ENCODE data around the gene VSIR.

Gene VSIR

DNA sequence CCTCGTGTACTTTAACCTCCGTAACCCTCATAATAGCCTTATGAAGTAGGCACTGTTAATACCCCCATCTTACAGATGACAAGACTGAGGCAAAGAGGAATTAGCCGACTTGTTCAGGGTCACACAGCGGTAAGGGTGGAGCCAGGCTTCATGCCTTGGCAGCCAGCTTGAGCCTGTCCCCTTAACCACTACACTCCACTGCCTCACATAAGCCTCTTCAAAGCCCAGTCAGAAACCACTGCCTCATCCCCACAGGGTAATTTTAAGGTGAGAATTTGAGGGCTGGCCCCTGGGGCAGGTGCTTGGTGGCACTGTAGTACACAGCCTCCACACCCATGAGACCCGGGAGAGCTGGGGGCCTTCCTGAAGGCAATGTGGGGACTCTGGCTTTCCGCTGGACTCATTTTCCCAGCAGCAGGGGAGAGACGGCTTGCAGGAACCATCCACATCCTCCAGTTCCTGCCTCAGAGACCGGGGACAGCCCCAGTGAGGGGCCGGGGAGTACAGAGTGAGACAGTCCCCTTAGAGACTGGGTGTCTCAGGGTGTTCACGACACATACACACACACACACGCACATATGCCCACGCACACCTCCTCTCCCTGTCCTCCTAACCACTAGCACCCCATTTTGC lies 46.1 kb downstream of the VSIR start:
- H3K27ac Mint-ChIP-seq: peak overlapping the region; percentile 89
- peaks cover 46% of the 10 kb centered on the region for H3K4me1 Mint-ChIP-seq
- no peaks in the 10 kb centered on the region for H3K36me3 Mint-ChIP-seq
- H3K27me3 Mint-ChIP-seq: no peaks in the 10 kb centered on the region
- no peaks in the 10 kb centered on the region for H3K9me3 Mint-ChIP-seq
- peak overlapping the region; percentile 29 for H3K4me3 Mint-ChIP-seq
- peak; percentile 79 for ATAC-seq

- peak; percentile 1 for ATAC-seq
- peak overlapping the region; percentile 29 for H3K4me3 Mint-ChIP-seq
- H3K27me3 Mint-ChIP-seq: no peaks in the 10 kb centered on the region
- H3K36me3 Mint-ChIP-seq: no peaks in the 10 kb centered on the region
- no peaks in the 10 kb centered on the region for H3K9me3 Mint-ChIP-seq
- peak overlapping the region; percentile 89 for H3K27ac Mint-ChIP-seq
- peaks cover 49% of the 10 kb centered on the region for H3K4me1 Mint-ChIP-seq
These were observed 46.7 kb downstream of the VSIR start for GRCh38 chr10:71726580-71727104.

GRCh38 chr10:71725998-71726579 lies 47.2 kb downstream of the VSIR start:
- no peaks in the 10 kb centered on the region for H3K27me3 Mint-ChIP-seq
- peaks cover 51% of the 10 kb centered on the region for H3K4me1 Mint-ChIP-seq
- no peaks in the 10 kb centered on the region for H3K36me3 Mint-ChIP-seq
- H3K4me3 Mint-ChIP-seq: no peak overlapping the region
- ATAC-seq: no peak
- peak overlapping the region; percentile 89 for H3K27ac Mint-ChIP-seq
- no peaks in the 10 kb centered on the region for H3K9me3 Mint-ChIP-seq

DNA sequence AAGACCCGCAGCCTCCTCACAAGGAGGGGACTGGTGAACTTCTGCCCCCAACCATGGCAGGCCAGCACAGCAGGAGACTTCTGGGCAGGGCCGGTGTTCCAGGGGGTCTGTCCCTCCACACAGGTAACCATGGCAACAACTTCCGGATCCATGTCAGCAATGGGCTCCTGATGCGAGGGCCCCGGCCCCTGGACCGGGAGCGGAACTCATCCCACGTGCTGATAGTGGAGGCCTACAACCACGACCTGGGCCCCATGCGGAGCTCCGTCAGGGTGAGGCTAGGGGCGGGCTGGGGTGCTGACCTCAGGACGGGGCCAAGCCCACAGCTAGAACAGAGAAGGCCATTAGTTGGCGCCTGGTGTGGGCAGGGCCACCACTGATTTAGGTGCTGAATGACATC lies 48.1 kb downstream of the VSIR start:
- H3K27ac Mint-ChIP-seq: peak overlapping the region; percentile 89
- ATAC-seq: no peak
- H3K4me1 Mint-ChIP-seq: peaks cover 58% of the 10 kb centered on the region
- H3K4me3 Mint-ChIP-seq: no peak overlapping the region
- H3K36me3 Mint-ChIP-seq: no peaks in the 10 kb centered on the region
- H3K27me3 Mint-ChIP-seq: no peaks in the 10 kb centered on the region
- no peaks in the 10 kb centered on the region for H3K9me3 Mint-ChIP-seq

DNA sequence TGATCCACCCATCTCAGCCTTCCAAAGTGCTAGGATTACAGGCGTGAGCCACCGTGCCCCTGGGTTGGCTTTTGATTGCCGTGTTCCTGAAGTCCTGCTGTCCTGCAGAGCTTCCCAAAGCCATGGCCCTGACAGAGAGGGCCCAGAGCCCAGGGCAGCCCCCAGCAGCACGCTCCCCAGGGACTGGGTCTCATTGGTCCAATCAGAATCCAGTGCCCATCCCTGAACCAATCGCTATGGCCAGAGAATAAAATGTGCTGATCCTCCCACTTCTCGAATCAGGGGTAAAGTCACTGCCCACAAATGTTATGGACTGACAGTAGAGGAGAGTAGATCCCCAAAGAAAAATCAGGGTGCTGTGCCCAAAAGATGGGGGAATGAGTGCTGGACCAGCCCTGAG lies 48.8 kb downstream of the VSIR start:
- Mint-ChIP-seq H3K4me1 (peaks cover 59% of the 10 kb centered on the region), H3K27ac (peak overlapping the region; percentile 89), H3K27me3 (no peaks in the 10 kb centered on the region), H3K9me3 (no peaks in the 10 kb centered on the region), H3K4me3 (no peak overlapping the region), H3K36me3 (no peaks in the 10 kb centered on the region)
- ATAC-seq: no peak

- Mint-ChIP-seq H3K27me3 (no peaks in the 10 kb centered on the region), H3K4me3 (no peak overlapping the region), H3K36me3 (no peaks in the 10 kb centered on the region), H3K4me1 (peaks cover 49% of the 10 kb centered on the region), H3K9me3 (no peaks in the 10 kb centered on the region), H3K27ac (no peak overlapping the region)
- ATAC-seq: no peak
These were observed 50.0 kb downstream of the VSIR start for GRCh38 chr10:71723311-71723710.

DNA sequence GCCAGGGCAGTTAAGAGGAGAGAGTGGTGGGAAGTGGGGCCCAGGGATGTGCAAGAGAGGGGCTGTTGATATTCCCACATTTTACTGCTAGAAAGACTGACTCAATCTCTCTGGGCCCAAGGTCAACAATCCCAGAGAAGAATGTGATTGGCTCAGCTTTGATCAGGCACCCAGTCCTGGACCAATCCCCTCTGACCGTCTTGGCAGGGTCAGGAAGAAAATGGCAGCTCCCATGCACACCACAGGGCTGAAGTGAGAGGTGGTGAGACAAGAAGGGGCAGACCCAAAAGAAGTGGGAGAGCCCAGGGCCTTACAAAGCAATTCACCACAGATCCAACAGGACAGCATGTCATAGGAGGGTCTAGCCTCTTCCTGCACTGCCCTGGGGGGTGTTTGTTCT lies 50.5 kb downstream of the VSIR start:
- Mint-ChIP-seq H3K27ac (peak overlapping the region; percentile 2), H3K4me1 (peaks cover 44% of the 10 kb centered on the region)

DNA sequence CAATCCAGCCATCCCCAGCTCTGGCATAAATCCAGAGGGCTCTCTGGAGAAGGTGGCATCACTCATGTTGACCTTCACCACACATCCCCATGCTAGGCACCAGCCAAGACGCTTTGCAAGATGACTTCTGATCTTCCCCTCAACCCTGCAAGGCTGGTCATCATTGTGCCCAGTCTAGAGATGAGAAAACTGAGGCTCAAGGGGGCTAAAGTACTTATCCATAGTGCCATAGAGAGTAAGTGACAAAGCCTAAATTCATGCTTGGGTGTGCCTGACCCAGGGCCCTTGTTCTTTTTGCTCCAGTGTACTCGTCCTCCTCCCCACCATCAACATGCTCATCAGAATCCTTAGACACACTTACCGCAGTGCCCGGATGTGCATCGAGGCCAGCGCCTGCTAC lies 52.0 kb downstream of the VSIR start:
- Mint-ChIP-seq H3K4me3 (no peak overlapping the region), H3K4me1 (peaks cover 29% of the 10 kb centered on the region)

More for the DNA sequence above, 50.5 kb downstream of the VSIR start:
- Mint-ChIP-seq H3K9me3 (no peaks in the 10 kb centered on the region), H3K36me3 (no peaks in the 10 kb centered on the region), H3K4me3 (no peak overlapping the region), H3K27me3 (no peaks in the 10 kb centered on the region)
- ATAC-seq: no peak

GRCh38 chr10:71720288-71720687 lies 53.0 kb downstream of the VSIR start:
- peak overlapping the region; percentile 22 for H3K27ac Mint-ChIP-seq
- no peak for ATAC-seq

More for the DNA sequence above, 52.0 kb downstream of the VSIR start:
- no peaks in the 10 kb centered on the region for H3K27me3 Mint-ChIP-seq
- ATAC-seq: no peak
- H3K9me3 Mint-ChIP-seq: no peaks in the 10 kb centered on the region
- no peaks in the 10 kb centered on the region for H3K36me3 Mint-ChIP-seq
- H3K27ac Mint-ChIP-seq: no peak overlapping the region

DNA sequence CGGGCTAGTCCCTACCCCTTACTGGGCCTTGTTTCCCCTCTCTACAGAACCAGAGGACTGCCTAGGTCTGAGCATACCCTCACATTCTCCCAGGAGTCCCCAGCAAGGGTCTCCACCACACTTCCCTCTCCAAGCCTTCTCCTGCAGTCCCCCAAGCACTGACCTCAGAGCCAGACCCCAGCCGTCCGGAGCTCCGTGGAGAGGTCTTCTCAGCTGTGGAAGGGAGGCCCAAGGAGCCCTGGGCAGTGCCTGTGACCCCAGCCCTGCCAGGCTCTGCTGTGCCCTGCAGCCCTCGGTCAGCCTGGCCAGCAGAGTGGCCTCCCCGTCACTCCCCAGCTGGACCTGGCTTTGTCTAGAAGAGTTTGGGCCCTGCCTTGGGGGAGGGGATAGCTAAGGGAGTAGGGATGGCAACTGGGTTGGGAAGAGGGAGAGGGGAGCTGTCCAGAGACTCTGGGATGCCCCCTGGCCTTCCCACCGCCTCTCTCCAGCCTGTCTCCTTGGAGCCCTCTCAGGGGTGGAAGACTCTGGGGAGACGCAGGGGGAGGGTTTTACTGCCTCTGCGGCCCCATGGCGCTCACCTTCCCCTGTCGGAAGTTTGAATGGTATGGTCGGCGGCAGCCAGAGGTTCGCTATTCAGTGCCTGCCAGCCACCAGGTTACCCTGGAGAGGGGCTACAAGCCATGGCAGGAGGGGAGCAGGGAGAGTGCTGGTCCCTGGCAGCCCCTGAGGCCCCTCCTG lies 53.7 kb downstream of the VSIR start, which contains the start of gene C10orf105:
Gene C10orf105 (minus strand): TSS at position 315 of the 738 bp plus-strand sequence. CDS start 3,441 bp downstream, outside the sequence.
- Mint-ChIP-seq H3K27me3 (no peaks in the 10 kb centered on the region), H3K27ac (peak within 1 kb of the TSS; percentile 22)

More at GRCh38 chr10:71720288-71720687, 53.0 kb downstream of the VSIR start:
- no peaks in the 10 kb centered on the region for H3K9me3 Mint-ChIP-seq
- peaks cover 29% of the 10 kb centered on the region for H3K4me1 Mint-ChIP-seq
- H3K36me3 Mint-ChIP-seq: no peaks in the 10 kb centered on the region
- no peak overlapping the region for H3K4me3 Mint-ChIP-seq
- H3K27me3 Mint-ChIP-seq: no peaks in the 10 kb centered on the region

GRCh38 chr10:71719042-71719441 lies 54.3 kb downstream of the VSIR start:
- Mint-ChIP-seq H3K36me3 (no peaks in the 10 kb centered on the region), H3K27ac (peak overlapping the region; percentile 22), H3K27me3 (no peaks in the 10 kb centered on the region), H3K9me3 (no peaks in the 10 kb centered on the region), H3K4me1 (peaks cover 41% of the 10 kb centered on the region), H3K4me3 (no peak overlapping the region)
- ATAC-seq: no peak

More for the DNA sequence above, 53.7 kb downstream of the VSIR start, which contains the start of gene C10orf105:
- ATAC-seq: no peak
- Mint-ChIP-seq H3K36me3 (no peaks in the 10 kb centered on the region), H3K4me1 (peaks cover 35% of the 10 kb centered on the region), H3K4me3 (no peak within 1 kb of the TSS), H3K9me3 (no peaks in the 10 kb centered on the region)

GRCh38 chr10:71718165-71718698 lies 55.1 kb downstream of the VSIR start:
- H3K4me1 Mint-ChIP-seq: peaks cover 49% of the 10 kb centered on the region
- no peaks in the 10 kb centered on the region for H3K36me3 Mint-ChIP-seq

DNA sequence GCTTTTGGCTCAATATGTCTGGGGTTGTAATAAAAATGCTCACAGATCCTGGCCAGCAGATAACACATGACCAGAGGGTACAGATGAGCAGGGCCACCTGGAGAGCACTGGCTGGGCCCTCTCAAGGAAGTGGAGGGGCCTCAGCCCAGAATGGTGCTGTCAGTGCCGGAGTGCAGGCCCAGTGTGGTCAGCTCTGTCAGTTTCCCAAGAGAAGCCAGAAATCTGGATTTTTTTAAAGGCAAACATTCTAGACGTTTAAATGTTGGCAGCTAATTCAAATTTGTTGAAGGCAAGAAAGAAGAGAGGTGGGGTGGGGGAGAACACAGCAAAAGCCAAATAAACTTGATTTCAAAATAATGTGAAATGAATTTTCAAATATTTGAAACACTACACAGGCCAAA lies 55.8 kb downstream of the VSIR start:
- no peak overlapping the region for H3K4me3 Mint-ChIP-seq

More at GRCh38 chr10:71718165-71718698, 55.1 kb downstream of the VSIR start:
- no peaks in the 10 kb centered on the region for H3K9me3 Mint-ChIP-seq
- ATAC-seq: no peak
- no peak overlapping the region for H3K27ac Mint-ChIP-seq
- H3K27me3 Mint-ChIP-seq: no peaks in the 10 kb centered on the region
- no peak overlapping the region for H3K4me3 Mint-ChIP-seq

GRCh38 chr10:71717056-71717455 lies 56.3 kb downstream of the VSIR start:
- H3K27me3 Mint-ChIP-seq: no peaks in the 10 kb centered on the region
- H3K36me3 Mint-ChIP-seq: no peaks in the 10 kb centered on the region
- no peak overlapping the region for H3K4me3 Mint-ChIP-seq
- no peak for ATAC-seq
- no peak overlapping the region for H3K27ac Mint-ChIP-seq
- H3K9me3 Mint-ChIP-seq: no peaks in the 10 kb centered on the region
- H3K4me1 Mint-ChIP-seq: peaks cover 53% of the 10 kb centered on the region

More for the DNA sequence above, 55.8 kb downstream of the VSIR start:
- H3K27ac Mint-ChIP-seq: no peak overlapping the region
- H3K4me1 Mint-ChIP-seq: peaks cover 53% of the 10 kb centered on the region
- H3K36me3 Mint-ChIP-seq: no peaks in the 10 kb centered on the region
- ATAC-seq: no peak
- no peaks in the 10 kb centered on the region for H3K27me3 Mint-ChIP-seq
- H3K9me3 Mint-ChIP-seq: no peaks in the 10 kb centered on the region

DNA sequence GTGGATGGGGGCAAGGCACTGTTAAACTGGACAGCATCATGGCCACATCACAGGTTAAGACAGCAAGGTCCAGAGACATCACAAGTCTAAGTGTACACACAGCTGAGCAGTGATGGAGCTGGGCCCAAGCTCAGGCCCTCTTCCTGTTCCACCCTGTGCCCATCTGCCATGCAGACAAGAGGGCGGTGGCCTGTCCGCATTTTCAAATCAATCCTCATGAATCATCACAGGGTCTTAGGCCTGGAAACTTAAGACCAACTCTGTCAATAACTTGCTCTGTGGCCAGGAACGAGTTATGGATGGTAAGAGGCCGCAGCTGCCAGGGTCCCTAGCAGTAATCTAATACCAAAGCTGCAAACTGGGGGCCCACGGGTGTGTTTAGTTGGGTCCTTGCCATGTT lies 56.9 kb downstream of the VSIR start:
- no peaks in the 10 kb centered on the region for H3K9me3 Mint-ChIP-seq
- peaks cover 47% of the 10 kb centered on the region for H3K4me1 Mint-ChIP-seq
- H3K36me3 Mint-ChIP-seq: no peaks in the 10 kb centered on the region
- no peak overlapping the region for H3K27ac Mint-ChIP-seq
- no peak for ATAC-seq
- no peak overlapping the region for H3K4me3 Mint-ChIP-seq
- no peaks in the 10 kb centered on the region for H3K27me3 Mint-ChIP-seq

Measured in stimulated activated memory B cell treated with anti-CD40 and anti-IgM and Interleukin-4, amounts not matched to agents 10 μg/mL and 1 μg/mL and 100 μg/mL, for 72 hours (primary cell).